Upper lobe of left lung (tissue), 4 donors: ENCODE measurements around the gene TTR.

ENCODE experiments used
- POLR2A ChIP-seq, 4 donors: fragments of 450-650 bp; IDR thresholded peaks; one replicate each; pipeline ENCODE4 v1.5.1; 2016 to 2017; ENCODE audit warnings: antibody characterized with exemption in 4 of 4, mild to moderate bottlenecking in 2 of 4
- POLR2AphosphoS5 ChIP-seq, 2 donors: sonication (generic); formaldehyde crosslinking; IDR thresholded peaks; one replicate each; pipeline ENCODE4 v1.5.1; 2017; ENCODE audit warnings: antibody characterized with exemption in 2 of 2
- TF ChIP-seq, protein P1 (sequence below), 6 experiments: fragments of 450-650 bp in 4 of 6; fragments of 200-600 bp in 2 of 6; sonication (generic) in 2 of 6; IDR thresholded peaks; one replicate each; pipeline ENCODE4 v1.5.1; 2016 to 2019; ENCODE audit warnings: antibody characterized with exemption in 6 of 6

DNA sequence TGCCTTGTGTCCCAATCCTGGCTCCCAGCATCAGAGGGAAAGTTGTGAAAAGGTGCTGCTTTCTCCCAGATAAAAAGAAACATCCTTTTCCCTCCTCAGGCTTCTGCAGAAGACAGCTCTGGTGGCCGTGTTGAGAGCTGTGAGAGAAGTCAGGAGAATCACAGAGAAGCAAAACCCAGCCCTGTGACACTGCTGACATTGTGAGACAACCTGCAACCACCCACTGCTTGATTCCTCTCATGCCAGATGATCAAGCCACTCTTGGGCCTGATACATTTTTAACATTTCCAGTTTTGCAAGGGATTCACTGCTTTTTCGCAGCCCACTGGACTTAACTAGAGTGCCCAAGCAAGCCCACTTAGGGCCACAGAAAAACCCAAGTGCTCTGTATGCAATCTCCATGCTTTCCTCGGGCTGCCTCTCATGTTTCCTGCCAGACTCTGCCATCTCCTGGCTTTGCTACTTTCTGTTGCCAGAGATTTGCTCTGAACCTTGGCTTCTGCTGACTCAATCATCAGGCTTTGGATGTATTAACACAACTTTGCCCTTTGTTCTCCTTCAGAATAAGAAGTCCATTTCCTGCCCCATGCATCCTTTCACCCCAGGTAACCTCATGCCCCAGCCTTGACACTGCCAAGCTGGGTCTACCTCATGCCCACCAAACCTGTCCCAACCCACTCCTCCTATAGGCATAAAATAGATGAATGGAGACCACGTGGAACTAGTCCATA, 24.9 kb upstream of the TTR start:
- TF ChIP-seq, protein P1, sequence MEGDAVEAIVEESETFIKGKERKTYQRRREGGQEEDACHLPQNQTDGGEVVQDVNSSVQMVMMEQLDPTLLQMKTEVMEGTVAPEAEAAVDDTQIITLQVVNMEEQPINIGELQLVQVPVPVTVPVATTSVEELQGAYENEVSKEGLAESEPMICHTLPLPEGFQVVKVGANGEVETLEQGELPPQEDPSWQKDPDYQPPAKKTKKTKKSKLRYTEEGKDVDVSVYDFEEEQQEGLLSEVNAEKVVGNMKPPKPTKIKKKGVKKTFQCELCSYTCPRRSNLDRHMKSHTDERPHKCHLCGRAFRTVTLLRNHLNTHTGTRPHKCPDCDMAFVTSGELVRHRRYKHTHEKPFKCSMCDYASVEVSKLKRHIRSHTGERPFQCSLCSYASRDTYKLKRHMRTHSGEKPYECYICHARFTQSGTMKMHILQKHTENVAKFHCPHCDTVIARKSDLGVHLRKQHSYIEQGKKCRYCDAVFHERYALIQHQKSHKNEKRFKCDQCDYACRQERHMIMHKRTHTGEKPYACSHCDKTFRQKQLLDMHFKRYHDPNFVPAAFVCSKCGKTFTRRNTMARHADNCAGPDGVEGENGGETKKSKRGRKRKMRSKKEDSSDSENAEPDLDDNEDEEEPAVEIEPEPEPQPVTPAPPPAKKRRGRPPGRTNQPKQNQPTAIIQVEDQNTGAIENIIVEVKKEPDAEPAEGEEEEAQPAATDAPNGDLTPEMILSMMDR (IDR thresholded peaks at IDR 0.05): no peak
- TF ChIP-seq POLR2A (IDR thresholded peaks at IDR 0.05): no peak
- TF ChIP-seq POLR2AphosphoS5 (IDR thresholded peaks at IDR 0.05): no peak
